GM19193 (cell line): ENCODE measurements around the gene THTPA.

Experiments
- POLR2A ChIP-seq: IDR thresholded peaks from 4 replicates; pipeline ENCODE4 v1.6.1; 2011; ENCODE audit not compliant: insufficient read depth, insufficient read length; ENCODE audit errors: extremely low read depth

THTPA gene

GRCh38 chr14:23525611-23526010 is 30.5 kb upstream of the THTPA start:
- TF ChIP-seq POLR2A: no peak

DNA sequence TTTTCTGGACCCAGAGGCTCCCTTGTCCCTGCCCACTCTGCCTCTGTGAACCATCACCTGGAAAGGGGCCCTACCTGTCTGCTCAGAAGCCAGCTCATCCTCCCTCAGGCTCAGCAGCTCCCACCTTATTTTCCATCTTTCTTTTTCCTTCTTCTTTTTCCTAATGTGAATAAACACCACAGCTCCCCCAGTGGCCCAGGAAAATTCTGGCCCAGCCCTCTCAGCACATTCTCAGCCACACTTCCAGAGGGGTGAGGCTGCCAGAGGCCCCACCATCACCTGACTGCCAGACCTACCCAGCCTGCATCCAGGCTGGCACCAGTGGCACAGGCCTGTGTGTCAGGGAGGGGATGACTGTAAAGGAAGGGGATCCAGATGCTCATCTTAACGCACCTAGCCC is 27.5 kb upstream of the THTPA start:
- no peak for TF ChIP-seq POLR2A

DNA sequence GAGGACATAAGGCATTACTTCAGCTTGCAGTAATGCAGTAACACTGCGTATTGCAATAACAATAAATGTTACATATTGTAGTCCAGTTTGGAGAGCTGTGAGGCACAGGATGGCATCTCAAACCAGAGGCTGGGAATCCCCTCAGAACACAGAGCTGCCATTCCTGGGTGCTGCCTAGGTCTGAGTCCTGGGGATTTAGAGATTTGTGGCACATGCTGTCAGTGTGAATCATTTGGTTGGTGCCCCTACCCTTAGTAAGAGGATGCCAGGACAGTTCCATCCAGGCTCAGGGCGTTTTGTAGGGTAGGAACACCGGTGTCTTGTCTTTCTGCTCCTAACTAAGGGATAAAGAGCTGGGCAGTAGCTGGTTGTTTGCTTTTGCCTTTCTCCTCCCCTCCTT is 27.1 kb upstream of the THTPA start:
- TF ChIP-seq POLR2A: no peak

DNA sequence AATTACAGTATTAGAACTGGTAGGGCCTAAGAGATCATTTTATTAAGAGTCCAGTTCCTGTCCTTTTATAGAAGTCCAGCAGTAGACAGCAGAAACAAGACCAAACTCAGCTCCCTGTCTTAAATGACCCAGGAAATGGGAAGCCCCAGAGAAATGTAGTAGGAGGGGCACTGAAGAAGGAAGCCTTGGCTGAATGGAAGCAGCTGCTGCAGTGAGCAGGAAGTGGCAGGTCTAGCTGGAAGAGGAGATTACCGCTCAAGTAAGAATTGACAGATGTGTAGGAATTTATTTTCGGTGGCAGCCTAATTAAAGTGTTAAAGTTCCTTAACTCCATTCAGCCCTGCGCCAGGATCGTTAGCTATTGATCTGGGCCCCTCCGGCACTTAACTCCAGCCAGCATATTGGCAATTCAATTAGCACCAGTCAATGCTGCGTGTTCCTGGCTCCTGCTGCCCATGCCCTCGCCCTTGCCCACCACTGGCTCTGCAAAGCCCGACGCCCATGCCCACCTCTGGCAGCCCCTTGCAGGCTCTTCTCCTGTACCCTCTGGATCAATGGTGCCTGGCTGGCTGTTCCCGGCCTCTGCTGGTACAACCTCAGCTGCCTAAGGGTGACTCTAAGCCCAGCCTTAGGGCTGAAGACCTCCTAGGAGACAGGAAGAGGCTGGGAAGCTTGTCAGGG is 25.6 kb upstream of the THTPA start:
- no peak for TF ChIP-seq POLR2A

DNA sequence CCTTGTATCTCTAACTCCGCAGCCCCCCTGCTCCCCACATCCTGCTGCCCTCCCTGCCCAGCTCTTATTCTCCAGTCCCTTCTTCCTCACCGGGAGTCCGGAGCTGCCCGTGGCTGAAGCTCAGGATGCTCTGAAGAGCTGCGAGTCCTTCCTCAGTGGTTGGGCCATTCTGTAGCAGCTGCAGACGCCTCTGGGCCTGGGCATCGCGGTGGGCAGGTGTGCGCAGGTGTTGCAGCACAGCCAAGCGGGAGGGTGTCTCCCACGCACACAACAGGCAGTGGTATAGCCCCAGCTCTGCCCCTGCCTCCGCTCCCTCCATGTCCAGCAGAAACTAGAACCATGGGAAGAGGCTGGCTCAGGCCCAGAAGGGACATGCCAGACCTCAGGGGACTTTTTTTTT is 24.7 kb upstream of the THTPA start:
- TF ChIP-seq POLR2A: no peak

- no peak for TF ChIP-seq POLR2A
Observed at GRCh38 chr14:23532658-23533057, 23.4 kb upstream of the THTPA start.

DNA sequence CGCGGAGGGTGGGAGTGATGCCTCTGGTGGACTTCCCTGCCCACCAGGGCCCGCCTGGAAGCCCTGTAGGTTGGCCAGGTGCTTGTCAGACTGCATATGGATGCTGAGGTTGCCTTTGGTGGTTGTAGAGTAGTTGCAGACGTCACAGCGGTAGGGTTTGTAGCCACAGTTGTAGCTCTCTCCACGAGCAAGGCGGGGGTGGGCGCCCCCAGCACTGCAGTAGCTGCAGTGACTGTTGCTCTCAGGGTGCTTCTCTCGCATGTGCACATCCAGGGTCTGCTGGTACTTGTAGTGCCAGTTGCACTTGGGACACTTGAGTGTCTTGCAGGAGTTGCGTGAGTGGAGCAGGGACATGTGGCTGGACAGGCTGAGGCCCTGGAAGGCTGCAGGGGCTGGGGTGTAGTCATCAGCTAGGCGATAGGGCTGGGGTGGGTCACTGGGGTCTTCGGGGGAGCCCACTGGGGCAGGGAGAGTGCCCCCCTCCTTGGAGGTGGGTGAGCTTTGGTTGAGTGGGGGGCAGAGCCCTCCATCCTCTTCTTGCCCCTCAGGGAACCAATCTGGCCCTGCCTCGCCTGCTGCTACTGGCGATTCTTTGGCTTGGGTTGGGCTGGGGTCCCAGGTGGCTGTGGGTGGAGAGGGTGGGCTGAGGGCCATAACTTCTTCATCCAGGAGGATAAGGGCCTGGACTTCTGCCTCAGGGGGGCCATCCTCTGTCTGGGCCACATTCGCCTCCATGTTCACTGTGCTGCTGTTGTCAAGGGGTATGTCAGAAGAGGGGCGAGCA is 22.2 kb upstream of the THTPA start:
- TF ChIP-seq POLR2A: no peak

- TF ChIP-seq POLR2A: no peak
Observed at GRCh38 chr14:23535943-23536342, 20.1 kb upstream of the THTPA start.

DNA sequence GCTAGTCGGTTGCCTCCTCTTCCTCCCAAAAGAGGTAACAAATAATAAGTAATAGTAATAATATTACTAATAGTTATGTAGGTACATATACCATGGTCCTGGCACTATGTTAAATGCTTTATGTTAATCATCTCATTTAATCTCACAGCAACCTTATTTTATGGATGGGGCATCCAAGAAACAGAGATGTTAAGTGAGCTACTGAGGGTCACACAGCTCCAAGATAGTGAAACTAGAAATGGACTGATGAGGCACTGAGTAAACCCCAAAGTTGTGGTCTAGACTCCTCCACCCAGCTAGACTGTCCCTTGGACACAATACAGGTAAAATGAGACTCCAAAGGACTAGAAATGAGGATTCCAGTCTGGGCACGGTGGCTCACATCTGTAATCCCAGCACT is 19.6 kb upstream of the THTPA start:
- no peak for TF ChIP-seq POLR2A

DNA sequence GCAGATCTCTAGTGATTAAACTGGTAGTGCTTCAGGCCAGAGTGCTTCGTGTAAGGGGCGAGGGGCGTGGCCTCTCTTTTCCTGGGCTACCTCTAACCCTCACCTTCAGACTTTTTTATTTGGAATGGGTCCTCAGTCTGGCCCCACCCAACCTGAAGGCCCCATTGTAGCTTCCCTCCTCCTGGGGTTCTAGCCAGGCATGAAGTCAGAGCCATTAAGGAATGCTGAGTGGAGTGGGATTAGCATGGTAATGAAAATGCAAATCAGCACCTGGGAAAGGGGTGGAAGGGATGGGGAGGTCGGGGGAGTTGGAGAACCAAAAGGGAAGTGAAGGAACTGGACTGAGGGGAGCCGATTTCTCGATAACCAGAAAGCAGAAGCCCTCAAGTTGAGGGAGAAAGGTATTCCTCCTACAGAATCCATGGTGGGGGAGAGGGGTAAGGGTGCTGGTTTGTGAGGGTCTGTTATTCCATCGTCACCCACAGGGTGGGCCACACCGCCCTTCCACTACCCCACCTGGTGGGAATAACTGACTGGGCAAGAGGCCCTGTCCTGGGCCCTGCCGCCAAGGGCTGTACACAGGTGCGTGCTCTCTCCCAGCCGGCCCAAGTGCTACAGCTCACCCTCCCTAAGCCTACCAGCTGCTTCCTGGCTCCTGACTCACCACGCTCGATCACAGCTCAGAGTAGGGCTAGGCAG is 18.6 kb upstream of the THTPA start:
- no peak for TF ChIP-seq POLR2A

DNA sequence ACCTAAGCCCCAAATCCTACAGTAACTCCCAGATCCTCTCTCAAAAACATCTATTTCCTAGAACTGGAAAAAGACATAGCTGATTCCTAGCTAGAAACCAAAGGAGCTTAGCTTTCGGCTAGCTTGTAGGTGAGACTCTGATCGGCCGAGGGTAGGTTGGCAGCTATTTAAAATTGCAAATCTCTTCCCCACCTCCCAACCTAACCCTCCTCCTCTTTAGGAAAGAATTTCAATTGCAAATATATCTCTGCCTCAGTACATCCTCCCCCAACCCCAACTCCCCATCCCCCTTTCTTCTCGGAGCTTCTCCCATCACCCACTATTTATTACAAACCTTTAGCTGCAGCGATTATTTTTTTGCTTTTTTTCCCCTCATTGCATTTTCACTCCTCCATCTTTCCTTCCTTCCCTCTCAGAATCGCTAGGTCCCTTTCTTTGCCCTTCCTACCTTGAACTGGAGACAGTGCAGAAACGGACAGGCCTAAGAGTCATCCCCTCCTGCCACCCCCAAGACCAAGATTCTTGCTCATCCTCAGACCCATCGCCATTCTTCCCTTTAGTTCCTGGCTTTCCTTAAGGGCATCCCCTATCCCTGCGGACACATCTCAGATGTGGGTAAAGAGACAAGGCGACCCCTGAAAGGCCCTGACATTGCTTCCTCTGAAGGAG is 17.9 kb upstream of the THTPA start:
- TF ChIP-seq POLR2A: no peak

DNA sequence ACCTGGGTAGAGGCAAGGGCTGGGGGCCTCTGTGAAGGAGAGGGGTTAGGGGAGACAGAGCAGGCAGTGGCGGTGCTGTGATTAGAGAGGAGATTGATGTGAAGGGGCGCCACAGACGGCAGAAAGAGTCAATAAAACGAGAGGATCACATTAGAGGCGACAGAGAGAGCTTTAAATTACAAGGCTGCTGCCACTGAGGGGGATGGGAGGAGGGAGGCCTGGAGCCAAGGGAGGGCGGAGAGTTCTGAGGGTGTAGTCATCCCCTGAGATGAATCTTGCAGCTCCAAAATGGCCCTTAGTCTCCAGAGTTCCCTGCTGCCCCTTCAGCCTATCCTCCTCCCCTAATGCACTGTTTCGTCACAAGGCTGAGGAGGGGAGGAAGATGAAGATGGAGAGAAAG is 17.3 kb upstream of the THTPA start:
- TF ChIP-seq POLR2A: no peak

GRCh38 chr14:23539248-23540140 is 16.6 kb upstream of the THTPA start:
- no peak for TF ChIP-seq POLR2A

- no peak for TF ChIP-seq POLR2A
Observed at GRCh38 chr14:23540141-23540469, 16.0 kb upstream of the THTPA start.
